ENCODE results near the gene CRYBG2.
"Not testable (repeated sequence)": the region's sequence is repeated elsewhere in the genome, so short reads cannot be mapped to it uniquely, and the experiment has no call there.

CRYBG2 gene

GRCh38 chr1:26321315-26322041 lies 32.5 kb downstream of the CRYBG2 start:
- DNase-seq (ENCODE audit: low read depth in 2 of 2), result peak; percentile 58 to 60

- no peak for DNase-seq (ENCODE audit: low read depth in 2 of 2)
These were observed 33.0 kb downstream of the CRYBG2 start for GRCh38 chr1:26320896-26321295.

GRCh38 chr1:26318338-26319064 lies 35.4 kb downstream of the CRYBG2 start:
- DNase-seq (ENCODE audit: low read depth in 2 of 2), result no peak

GRCh38 chr1:26317612-26318337 lies 36.2 kb downstream of the CRYBG2 start, which contains the start of gene CD52:
Gene CD52 (plus strand): TSS chr1:26317958. CDS start chr1:26318018, 60 bp downstream.
- no peak for DNase-seq (ENCODE audit: low read depth in 2 of 2)

GRCh38 chr1:26317146-26317545 lies 36.8 kb downstream of the CRYBG2 start:
- DNase-seq (ENCODE audit: low read depth in 2 of 2), result no peak

GRCh38 chr1:26315874-26316850 lies 37.8 kb downstream of the CRYBG2 start:
- no peak for DNase-seq (ENCODE audit: low read depth in 2 of 2)

GRCh38 chr1:26314501-26314900 lies 39.4 kb downstream of the CRYBG2 start:
- DNase-seq (ENCODE audit: low read depth in 2 of 2), result no peak

GRCh38 chr1:26307966-26308899 lies 45.7 kb downstream of the CRYBG2 start:
- DNase-seq (ENCODE audit: low read depth in 2 of 2), result not testable (repeated sequence)

- DNase-seq (ENCODE audit: low read depth in 2 of 2), result no peak
These were observed 46.6 kb downstream of the CRYBG2 start for GRCh38 chr1:26307363-26307781.

GRCh38 chr1:26306290-26307229 lies 47.4 kb downstream of the CRYBG2 start, which contains the start of gene UBXN11:
Gene UBXN11 (minus strand): TSS chr1:26306636. CDS start chr1:26302883, 3,753 bp downstream.
- DNase-seq (ENCODE audit: low read depth in 2 of 2), result peak; percentile 84 to 85

GRCh38 chr1:26305667-26306289 lies 48.2 kb downstream of the CRYBG2 start:
- DNase-seq (ENCODE audit: low read depth in 2 of 2), result no peak

GRCh38 chr1:26302733-26303405 lies 51.1 kb downstream of the CRYBG2 start:
- DNase-seq (ENCODE audit: low read depth in 2 of 2), result no peak

GRCh38 chr1:26300578-26301275 lies 53.2 kb downstream of the CRYBG2 start:
- no peak for DNase-seq (ENCODE audit: low read depth in 2 of 2)

- DNase-seq (ENCODE audit: low read depth in 2 of 2), result no peak
These were observed 56.2 kb downstream of the CRYBG2 start for GRCh38 chr1:26297791-26298124.

- DNase-seq (ENCODE audit: low read depth in 2 of 2), result no peak
These were observed 56.7 kb downstream of the CRYBG2 start for GRCh38 chr1:26297057-26297790.

GRCh38 chr1:26296340-26297056 lies 57.4 kb downstream of the CRYBG2 start:
- DNase-seq (ENCODE audit: low read depth in 2 of 2), result no peak
